Suprapubic skin (tissue), 4 donors: ENCODE results near the gene RNF130. TPM values are rescaled to one million over a fixed set of nuclear protein-coding genes. Genes with fewer than 3 reads are reported as not detected.

Experiments used
- DNase-seq, 2 donors: peaks; one replicate each; pipeline ENCODE4 v3.0.0-alpha.2; 2019; ENCODE audit warnings: low spot score in 2 of 2
- H3K27ac ChIP-seq: fragments of 200-600 bp; sonication (generic); one replicate; pipeline ENCODE4 v1.5.1; 2019
- H3K27me3 ChIP-seq: fragments of 200-600 bp; sonication (generic); one replicate; pipeline ENCODE4 v1.5.1; 2019
- H3K36me3 ChIP-seq: fragments of 200-600 bp; sonication (generic); one replicate; pipeline ENCODE4 v1.5.1; 2019
- H3K4me1 ChIP-seq: fragments of 200-600 bp; sonication (generic); one replicate; pipeline ENCODE4 v1.5.1; 2019
- H3K4me3 ChIP-seq: fragments of 200-600 bp; sonication (generic); one replicate; pipeline ENCODE4 v1.5.1; 2019; ENCODE audit warnings: mild to moderate bottlenecking
- H3K9me3 ChIP-seq: fragments of 200-600 bp; sonication (generic); one replicate; pipeline ENCODE4 v1.5.1; 2019
- CTCF ChIP-seq, 2 donors: fragments of 200-600 bp in 1 of 2; fragments of 450-650 bp in 1 of 2; sonication (generic) in 1 of 2; IDR thresholded peaks; one replicate each; pipeline ENCODE4 v1.5.1; 2016 to 2019; ENCODE audit warnings: antibody characterized with exemption in 2 of 2, mild to moderate bottlenecking in 1 of 2, moderate library complexity in 1 of 2
- EP300 ChIP-seq: sonication (generic); formaldehyde crosslinking; IDR thresholded peaks from one replicate; pipeline ENCODE4 v1.6.1; 2017; ENCODE audit warnings: antibody characterized with exemption
- POLR2A ChIP-seq, 2 donors: fragments of 450-650 bp; IDR thresholded peaks; one replicate each; pipeline ENCODE4 v1.6.1; 2017; ENCODE audit warnings: antibody characterized with exemption in 2 of 2, mild to moderate bottlenecking in 2 of 2, moderate library complexity in 2 of 2
- POLR2AphosphoS5 ChIP-seq, 3 donors: sonication (generic); formaldehyde crosslinking; IDR thresholded peaks; one replicate each; pipeline ENCODE4 v1.6.1; 2017; ENCODE audit warnings: antibody characterized with exemption in 3 of 3
- WGBS: methylation state at CpG from one replicate; pipeline ENCODE4 v1.1.5; 2018; 5-methylcytosine and 5-hydroxymethylcytosine counted together
- total RNA-seq, 4 donors: library from RNA; depleted of rRNA; stranded (reverse); fragments of >200 nt; gene quantifications; one replicate each; pipeline ENCODE4 v1.1.0, GENCODE V29; 2016

The RNF130 gene
- total RNA-seq, 4 donors from 2014 or later, result 24.8 to 37.2 (median 29.8) TPM

GRCh38 chr5:180098991-180099732 lies 27.6 kb upstream of the RNF130 start:
- Histone ChIP-seq H3K4me1 (no peaks in the 10 kb centered on the region), H3K27ac (no peak overlapping the region), H3K27me3 (no peaks in the 10 kb centered on the region), H3K36me3 (no peaks in the 10 kb centered on the region), H3K4me3 (no peak overlapping the region), H3K9me3 (no peaks in the 10 kb centered on the region)
- WGBS, result 90% methylated on average over 7 of the region's 18 CpGs
- TF ChIP-seq POLR2A (IDR thresholded peaks at IDR 0.05) (no peak), POLR2AphosphoS5 (IDR thresholded peaks at IDR 0.05) (no peak), CTCF (IDR thresholded peaks at IDR 0.05) (no peak), EP300 (no peak)
- peak in 1 of 2 donors; percentile 68 for DNase-seq

- Histone ChIP-seq H3K36me3 (no peaks in the 10 kb centered on the region), H3K4me3 (no peak overlapping the region), H3K9me3 (no peaks in the 10 kb centered on the region), H3K4me1 (no peaks in the 10 kb centered on the region), H3K27ac (no peak overlapping the region), H3K27me3 (no peaks in the 10 kb centered on the region)
- no peak for DNase-seq
- TF ChIP-seq POLR2AphosphoS5 (IDR thresholded peaks at IDR 0.05) (no peak), EP300 (no peak), CTCF (IDR thresholded peaks at IDR 0.05) (no peak), POLR2A (IDR thresholded peaks at IDR 0.05) (no peak)
- 91% methylated on average over 8 of the region's 8 CpGs for WGBS
These were observed 27.0 kb upstream of the RNF130 start for GRCh38 chr5:180098526-180098925.

- WGBS, result 80% methylated on average over 3 of the region's 5 CpGs
These were observed 26.4 kb upstream of the RNF130 start for GRCh38 chr5:180097926-180098325.

GRCh38 chr5:180097163-180097894 lies 25.8 kb upstream of the RNF130 start:
- no peaks in the 10 kb centered on the region for H3K27me3 ChIP-seq
- no peaks in the 10 kb centered on the region for H3K4me1 ChIP-seq
- H3K9me3 ChIP-seq, result no peaks in the 10 kb centered on the region
- no peak overlapping the region for H3K4me3 ChIP-seq
- no peak overlapping the region for H3K27ac ChIP-seq
- TF ChIP-seq POLR2AphosphoS5 (IDR thresholded peaks at IDR 0.05) (no peak), CTCF (IDR thresholded peaks at IDR 0.05) (no peak), POLR2A (IDR thresholded peaks at IDR 0.05) (no peak), EP300 (no peak)
- peak in 1 of 2 donors; percentile 48 for DNase-seq
- H3K36me3 ChIP-seq, result no peaks in the 10 kb centered on the region
- WGBS, result 89% methylated on average over 10 of the region's 11 CpGs

More at GRCh38 chr5:180097926-180098325, 26.4 kb upstream of the RNF130 start:
- no peaks in the 10 kb centered on the region for H3K36me3 ChIP-seq
- no peaks in the 10 kb centered on the region for H3K9me3 ChIP-seq
- H3K4me1 ChIP-seq, result no peaks in the 10 kb centered on the region
- H3K4me3 ChIP-seq, result no peak overlapping the region
- H3K27me3 ChIP-seq, result no peaks in the 10 kb centered on the region
- H3K27ac ChIP-seq, result no peak overlapping the region
- TF ChIP-seq EP300 (no peak), POLR2AphosphoS5 (IDR thresholded peaks at IDR 0.05) (no peak), CTCF (IDR thresholded peaks at IDR 0.05) (no peak), POLR2A (IDR thresholded peaks at IDR 0.05) (no peak)
- peak in 1 of 2 donors; percentile 45 for DNase-seq

DNA sequence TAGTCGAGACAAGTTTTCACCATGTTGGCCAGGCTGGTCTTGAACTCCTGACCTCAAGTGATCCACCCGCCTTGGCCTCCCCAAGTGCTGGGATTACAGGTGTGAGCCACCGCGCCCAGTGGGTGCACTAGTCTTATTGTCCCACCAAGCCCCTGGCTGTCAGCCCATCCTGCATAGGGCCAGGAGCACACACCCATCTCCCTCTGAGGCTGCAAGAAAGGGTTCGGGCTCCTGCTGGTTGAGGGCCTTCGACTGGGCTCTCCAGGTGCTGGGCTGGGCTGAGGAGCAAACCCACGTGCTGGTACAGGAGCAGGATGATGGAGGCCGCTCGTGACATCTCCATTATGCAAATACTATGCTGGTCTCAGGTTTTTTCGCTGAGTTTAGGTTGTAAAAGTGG lies 25.1 kb upstream of the RNF130 start:
- DNase-seq, result peak in 1 of 2 donors; percentile 44
- Histone ChIP-seq H3K27ac (no peak overlapping the region), H3K4me3 (no peak overlapping the region), H3K27me3 (no peaks in the 10 kb centered on the region), H3K36me3 (no peaks in the 10 kb centered on the region), H3K4me1 (no peaks in the 10 kb centered on the region), H3K9me3 (no peaks in the 10 kb centered on the region)
- 80% methylated on average over 9 of the region's 10 CpGs for WGBS
- TF ChIP-seq POLR2AphosphoS5 (IDR thresholded peaks at IDR 0.05) (no peak), CTCF (IDR thresholded peaks at IDR 0.05) (no peak), POLR2A (IDR thresholded peaks at IDR 0.05) (no peak), EP300 (no peak)
